Endothelial cell of umbilical vein (primary cell): Measurements from ENCODE around the gene SLC23A2. TPM values are rescaled to one million over a fixed set of nuclear protein-coding genes. Genes with fewer than 3 reads are reported as not detected.

Experiments
- BruUV-seq: library from RNA; stranded (reverse); fragments of 400-500 nt; replicated peaks from 2 replicates; lab custom pipeline; 2021; lab: Mats Ljungman, UMichigan
- CTCF ChIA-PET: fragments of 300-600, 350-600 bp; sonication (Branson Sonifier 250); formaldehyde crosslinking; loops from one replicate; lab custom pipeline; 2021; ENCODE audit warnings: antibody characterized with exemption, inconsistent platforms; lab: Charles Lee
- POLR2A ChIA-PET: fragments of 300-600, 350-600 bp; sonication (Branson Sonifier 250); formaldehyde crosslinking; loops from one replicate; lab custom pipeline; 2021; ENCODE audit warnings: antibody characterized with exemption, inconsistent platforms; lab: Charles Lee
- DNase-seq: peaks from one replicate; pipeline ENCODE4 v3.0.0-alpha.2; 2011; ENCODE audit warnings: low read depth, low spot score
- FAIRE-seq: peaks from 2 replicates; lab custom pipeline; 2011; peaks lifted over from hg19 to GRCh38; lab: Jason Lieb, UNC
- H2AFZ ChIP-seq: 2 replicates; pipeline ENCODE4 v1.6.0; 2012; ENCODE audit warnings: low read depth, low read length, control low read depth, inconsistent platforms
- H3K27ac ChIP-seq: 2 replicates; pipeline ENCODE4 v1.5.1; 2011; ENCODE audit warnings: low read depth, mild to moderate bottlenecking, control low read depth, low read length, moderate library complexity; ENCODE audit not compliant: insufficient read depth
- H3K27me3 ChIP-seq, 2 experiments: 2 replicates each; pipeline versions ENCODE4 v1.6.0 to v1.6.1; 2011; ENCODE audit warnings: low read length in 2 of 2, mixed read lengths in 1 of 2; ENCODE audit not compliant: control insufficient read depth in 2 of 2, insufficient read depth in 2 of 2
- H3K36me3 ChIP-seq, 2 experiments: 2 replicates in 1 of 2; 3 replicates in 1 of 2; pipeline ENCODE4 v1.5.1; 2011; ENCODE audit warnings: low read length in 2 of 2, mild to moderate bottlenecking in 1 of 2, moderate library complexity in 1 of 2; ENCODE audit not compliant: control insufficient read depth in 2 of 2, insufficient read depth in 2 of 2; ENCODE audit errors: extremely low read depth in 1 of 2
- H3K4me1 ChIP-seq: 3 replicates; pipeline ENCODE4 v1.5.1; 2011; ENCODE audit warnings: mild to moderate bottlenecking, low read length; ENCODE audit not compliant: control insufficient read depth, insufficient read depth; ENCODE audit errors: extremely low read depth
- H3K4me2 ChIP-seq: 2 replicates; pipeline ENCODE4 v1.6.1; 2011; ENCODE audit warnings: low read length, control low read depth, mixed read lengths; ENCODE audit not compliant: insufficient read depth
- H3K4me3 ChIP-seq, 3 experiments: fragments of 200-600 bp in 1 of 3; sonication (generic), shearing (Covaris generic) in 1 of 3; replicated peaks in 1 of 3; 2 replicates each; pipeline ENCODE4 v1.5.1; 2011 to 2016; ENCODE audit warnings: control low read depth in 3 of 3, low read length in 3 of 3, mild to moderate bottlenecking in 2 of 3, inconsistent platforms in 1 of 3, low read depth in 1 of 3, moderate library complexity in 1 of 3; ENCODE audit not compliant: insufficient read depth in 1 of 3
- H3K79me2 ChIP-seq: 2 replicates; pipeline ENCODE4 v1.6.0; 2012; ENCODE audit warnings: low read length, inconsistent platforms; ENCODE audit not compliant: control insufficient read depth, insufficient read depth
- H3K9ac ChIP-seq: replicated peaks from 2 replicates; pipeline ENCODE3; 2011; ENCODE audit warnings: low read length, control low read depth; ENCODE audit not compliant: insufficient read depth; ENCODE audit errors: extremely low read depth
- H3K9me1 ChIP-seq: replicated peaks from 3 replicates; pipeline ENCODE4 v1.6.0; 2011; ENCODE audit warnings: mild to moderate bottlenecking, low read length; ENCODE audit not compliant: control insufficient read depth, insufficient read depth; ENCODE audit errors: extremely low read depth
- H3K9me3 ChIP-seq: replicated peaks from 2 replicates; pipeline ENCODE4 v1.5.1; 2012; ENCODE audit warnings: low read length, inconsistent platforms; ENCODE audit not compliant: control insufficient read depth, insufficient read depth
- H4K20me1 ChIP-seq: replicated peaks from 2 replicates; pipeline ENCODE3; 2011; ENCODE audit warnings: mild to moderate bottlenecking, low read length; ENCODE audit not compliant: control insufficient read depth, insufficient read depth; ENCODE audit errors: extremely low read depth
- EZH2 ChIP-seq: IDR thresholded peaks from 2 replicates; pipeline ENCODE4 v1.6.1; 2012; ENCODE audit warnings: borderline replicate concordance, low read depth, mild to moderate bottlenecking, moderate library complexity, low read length, inconsistent platforms; ENCODE audit not compliant: severe bottlenecking
- FOS ChIP-seq: IDR thresholded peaks from 2 replicates; pipeline ENCODE4 v1.6.1; 2011; ENCODE audit warnings: mild to moderate bottlenecking, low read length, moderate library complexity, borderline replicate concordance; ENCODE audit not compliant: insufficient read depth
- GATA2 ChIP-seq: IDR thresholded peaks from 2 replicates; pipeline ENCODE4 v1.7.0; 2011; ENCODE audit warnings: low read depth, mild to moderate bottlenecking, moderate library complexity, mixed read lengths, low read length; ENCODE audit not compliant: insufficient read length, insufficient read depth
- JUN ChIP-seq: IDR thresholded peaks from 2 replicates; pipeline ENCODE4 v1.6.1; 2011; ENCODE audit warnings: borderline replicate concordance, low read depth; ENCODE audit not compliant: insufficient read length, insufficient read depth
- MYC ChIP-seq: IDR thresholded peaks from one replicate; pipeline ENCODE4 v1.6.1; 2011; ENCODE audit warnings: mild to moderate bottlenecking, low read depth, low read length
- POLR2A ChIP-seq: IDR thresholded peaks from 2 replicates; pipeline ENCODE4 v1.6.1; 2012; ENCODE audit warnings: low read depth, mild to moderate bottlenecking, control low read depth, low read length
- POLR2AphosphoS5 ChIP-seq: IDR thresholded peaks from 2 replicates; pipeline ENCODE4 v1.6.1; 2012; ENCODE audit warnings: low read depth, mild to moderate bottlenecking, control low read depth, low read length, moderate library complexity; ENCODE audit not compliant: insufficient read depth
- dilution Hi-C: fragments of 300-500 bp; cut with MboI; formaldehyde crosslinking; loops from one replicate; pipeline ENCODE4 v1.15.0; 2019; ENCODE audit warnings: low sequenced_read_pairs; ENCODE audit not compliant: extremely low pct_ligation_motif_present
- intact Hi-C: fragments of 100-400 bp; cut with micrococcal nuclease; formaldehyde crosslinking; loops from one replicate; pipeline ENCODE4 v1.10.0; 2022
- polyA plus RNA-seq, 4 experiments: library from polyadenylated mRNA; depleted of rRNA in 3 of 4; stranded (reverse) in 3 of 4; unstranded in 1 of 4; fragments of >200 nt; gene quantifications; 2 replicates each; pipeline versions ENCODE4 v1.2.1 to v1.2.3, GENCODE V29; 2011 to 2012; ENCODE audit warnings: missing spikeins in 1 of 4
- total RNA-seq: library from RNA; stranded (reverse); gene quantifications from 2 replicates; pipeline ENCODE4 v1.2.3, GENCODE V29; 2021
- TF ChIP-seq, protein P1 (sequence below), 2 donors: IDR thresholded peaks; 1 replicate in 1 of 2; 2 replicates in 1 of 2; pipeline ENCODE4 v1.5.1; 2011; ENCODE audit warnings: low read length in 2 of 2, mild to moderate bottlenecking in 2 of 2, moderate library complexity in 2 of 2, control low read depth in 1 of 2, inconsistent platforms in 1 of 2, low read depth in 1 of 2; ENCODE audit not compliant: insufficient read depth in 1 of 2; ENCODE audit errors: extremely low read depth in 1 of 2
- TF ChIP-seq, protein P2 (sequence below): IDR thresholded peaks from 2 replicates; pipeline ENCODE4 v1.6.1; 2011; ENCODE audit not compliant: insufficient read depth, insufficient read length

Gene SLC23A2
- total and polyA plus RNA-seq, 2 donors (not counting 3 experiments of a cell fraction or from before 2014, with no cell fraction given), result 24.4 to 24.5 TPM

GRCh38 chr20:4889446-4889845, 111.9 kb downstream of the SLC23A2 start:
- H3K27ac ChIP-seq, result no peak overlapping the region
- TF ChIP-seq, protein P1, sequence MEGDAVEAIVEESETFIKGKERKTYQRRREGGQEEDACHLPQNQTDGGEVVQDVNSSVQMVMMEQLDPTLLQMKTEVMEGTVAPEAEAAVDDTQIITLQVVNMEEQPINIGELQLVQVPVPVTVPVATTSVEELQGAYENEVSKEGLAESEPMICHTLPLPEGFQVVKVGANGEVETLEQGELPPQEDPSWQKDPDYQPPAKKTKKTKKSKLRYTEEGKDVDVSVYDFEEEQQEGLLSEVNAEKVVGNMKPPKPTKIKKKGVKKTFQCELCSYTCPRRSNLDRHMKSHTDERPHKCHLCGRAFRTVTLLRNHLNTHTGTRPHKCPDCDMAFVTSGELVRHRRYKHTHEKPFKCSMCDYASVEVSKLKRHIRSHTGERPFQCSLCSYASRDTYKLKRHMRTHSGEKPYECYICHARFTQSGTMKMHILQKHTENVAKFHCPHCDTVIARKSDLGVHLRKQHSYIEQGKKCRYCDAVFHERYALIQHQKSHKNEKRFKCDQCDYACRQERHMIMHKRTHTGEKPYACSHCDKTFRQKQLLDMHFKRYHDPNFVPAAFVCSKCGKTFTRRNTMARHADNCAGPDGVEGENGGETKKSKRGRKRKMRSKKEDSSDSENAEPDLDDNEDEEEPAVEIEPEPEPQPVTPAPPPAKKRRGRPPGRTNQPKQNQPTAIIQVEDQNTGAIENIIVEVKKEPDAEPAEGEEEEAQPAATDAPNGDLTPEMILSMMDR (IDR thresholded peaks at IDR 0.05; ENCODE audit: extremely low read depth in 1 of 2, insufficient read depth in 1 of 2, low read depth in 1 of 2, low read length in 2 of 2), result no peak
- no peak for TF ChIP-seq FOS
- no peak for TF ChIP-seq POLR2AphosphoS5
- no peak for TF ChIP-seq POLR2A
- no peak overlapping the region for H3K4me2 ChIP-seq
- intact Hi-C loops, result no loop called here
- no peak overlapping the region for H3K4me3 ChIP-seq
- no peaks in the 10 kb centered on the region for H3K79me2 ChIP-seq
- DNase-seq, result no peak
- no peak for FAIRE-seq
- ChIA-PET CTCF (no interaction called here), POLR2A (no interaction called here)
- H3K27me3 ChIP-seq, result no peaks in the 10 kb centered on the region
- H3K4me1 ChIP-seq, result no peaks in the 10 kb centered on the region
- no peaks in the 10 kb centered on the region for H4K20me1 ChIP-seq
- no TSS peak for BruUV-seq
- no peaks in the 10 kb centered on the region for H3K9me1 ChIP-seq
- H3K9me3 ChIP-seq, result no peaks in the 10 kb centered on the region
- no peak overlapping the region for H3K9ac ChIP-seq
- H2AFZ ChIP-seq, result no peak overlapping the region
- H3K36me3 ChIP-seq, result peaks cover 0 to 4% of the 10 kb centered on the region in 2 experiments
- dilution Hi-C loops, result no loop called here

DNA sequence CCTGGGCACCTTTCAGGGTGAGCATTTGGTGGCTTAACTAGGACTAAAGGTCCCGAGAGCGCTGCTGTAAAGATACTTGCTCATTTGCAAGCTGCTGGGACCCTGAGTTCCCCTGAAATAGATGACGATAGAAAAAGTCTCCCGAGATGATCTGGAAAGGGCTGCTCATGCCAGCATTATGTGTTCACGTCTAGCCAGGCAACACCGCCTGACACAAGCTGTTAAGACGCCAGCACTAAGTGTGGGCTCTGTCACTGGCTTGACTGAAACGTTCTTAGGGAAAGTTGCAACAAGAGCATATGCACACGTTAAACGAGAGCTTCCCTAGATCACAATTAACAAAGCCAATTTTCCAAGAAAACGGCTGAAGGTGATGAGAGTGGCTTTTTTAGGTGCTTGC, 113.7 kb downstream of the SLC23A2 start:
- no peaks in the 10 kb centered on the region for H3K9me3 ChIP-seq
- intact Hi-C loops, result no loop called here
- no peak overlapping the region for H3K27ac ChIP-seq
- no peak overlapping the region for H2AFZ ChIP-seq
- H3K79me2 ChIP-seq, result no peaks in the 10 kb centered on the region
- no peak overlapping the region for H3K4me3 ChIP-seq
- ChIA-PET CTCF (interaction anchor here (1.3 kb wide), 1 partner anchor 10 kb away, joined by 3 read pairs; no protein-coding TSS in a partner anchor), POLR2A (no interaction called here)
- DNase-seq (no peak), FAIRE-seq (no peak)
- dilution Hi-C loops, result no loop called here
- no peaks in the 10 kb centered on the region for H4K20me1 ChIP-seq
- H3K4me2 ChIP-seq, result no peak overlapping the region
- H3K9ac ChIP-seq, result no peak overlapping the region
- no peaks in the 10 kb centered on the region for H3K27me3 ChIP-seq
- no peaks in the 10 kb centered on the region for H3K9me1 ChIP-seq
- H3K36me3 ChIP-seq, result peaks cover 3 to 4% of the 10 kb centered on the region in 2 experiments
- TF ChIP-seq POLR2AphosphoS5 (no peak), MYC (no peak), EZH2 (no peak), FOS (no peak), JUN (no peak), POLR2A (no peak), GATA2 (no peak)
- TF ChIP-seq, protein P2, sequence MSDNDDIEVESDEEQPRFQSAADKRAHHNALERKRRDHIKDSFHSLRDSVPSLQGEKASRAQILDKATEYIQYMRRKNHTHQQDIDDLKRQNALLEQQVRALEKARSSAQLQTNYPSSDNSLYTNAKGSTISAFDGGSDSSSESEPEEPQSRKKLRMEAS, result no peak
- TF ChIP-seq, protein P1 (IDR thresholded peaks at IDR 0.05; ENCODE audit: extremely low read depth in 1 of 2, insufficient read depth in 1 of 2, low read depth in 1 of 2, low read length in 2 of 2), result no peak
- no peaks in the 10 kb centered on the region for H3K4me1 ChIP-seq
- BruUV-seq, result no TSS peak
